TTC549 (cell line): Measurements from ENCODE around the gene IL36RN.

Source experiments
- FAIRE-seq: peaks from 2 replicates; lab custom pipeline; 2012; peaks lifted over from hg19 to GRCh38; lab: Jason Lieb, UNC

The IL36RN gene

DNA sequence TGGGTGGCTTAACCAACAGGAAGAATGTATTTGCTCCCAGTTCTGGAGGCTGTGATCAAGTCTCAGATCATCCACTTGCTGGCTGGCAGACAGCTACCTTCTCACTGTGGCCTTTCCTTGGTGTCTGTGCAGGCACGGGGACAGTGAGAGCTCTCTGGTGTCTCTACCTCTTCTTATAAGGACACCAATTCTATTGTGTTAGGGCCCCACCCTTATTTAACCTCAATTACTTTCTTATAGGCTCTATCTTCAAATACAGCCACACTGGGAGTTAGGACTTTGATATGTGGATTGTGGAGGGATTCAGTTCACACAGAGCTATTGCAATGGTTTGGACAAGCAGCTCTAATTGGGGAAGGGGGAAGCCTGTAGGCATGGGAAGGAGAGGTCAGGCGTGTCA is 43.1 kb downstream of the IL36RN start:
- no peak for FAIRE-seq

GRCh38 chr2:113103277-113103676 is 44.3 kb downstream of the IL36RN start:
- no peak for FAIRE-seq

- no peak for FAIRE-seq
These were observed 45.1 kb downstream of the IL36RN start for GRCh38 chr2:113104054-113104611.

DNA sequence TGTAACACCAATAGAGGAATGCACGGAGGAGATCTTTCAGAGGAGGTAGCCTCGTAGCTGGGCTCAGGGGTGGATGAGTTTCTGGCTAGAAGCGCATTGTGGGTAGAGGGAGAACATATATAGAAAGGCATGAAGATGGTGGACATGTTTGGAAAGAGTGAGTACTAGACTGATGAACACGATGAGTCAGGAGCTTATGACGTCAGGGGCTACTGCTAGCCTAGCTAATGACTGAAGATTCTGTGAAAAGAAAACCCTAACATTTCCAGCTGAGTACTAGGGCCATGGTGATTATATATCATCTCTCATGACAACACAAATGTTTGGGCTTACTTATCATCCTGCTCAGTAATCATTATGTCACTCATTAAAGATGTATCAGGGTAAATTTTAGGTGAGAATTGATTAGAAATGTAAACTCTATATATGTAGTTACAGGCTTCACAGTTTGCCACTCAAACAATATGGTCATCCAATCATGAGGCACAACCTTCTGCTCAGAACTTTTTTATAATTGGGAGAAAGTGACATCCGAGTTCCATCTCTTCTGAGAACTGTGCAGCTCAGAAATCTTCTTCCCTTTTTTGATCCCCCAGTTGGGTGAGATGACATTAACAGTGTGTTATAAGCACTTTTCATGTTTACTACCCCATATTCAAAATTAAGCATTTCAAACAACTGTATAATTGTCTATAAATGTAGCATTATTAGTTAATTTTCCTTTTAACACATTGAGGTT is 46.2 kb downstream of the IL36RN start:
- no peak for FAIRE-seq

- no peak for FAIRE-seq
These were observed 52.1 kb downstream of the IL36RN start for GRCh38 chr2:113111121-113111520.

DNA sequence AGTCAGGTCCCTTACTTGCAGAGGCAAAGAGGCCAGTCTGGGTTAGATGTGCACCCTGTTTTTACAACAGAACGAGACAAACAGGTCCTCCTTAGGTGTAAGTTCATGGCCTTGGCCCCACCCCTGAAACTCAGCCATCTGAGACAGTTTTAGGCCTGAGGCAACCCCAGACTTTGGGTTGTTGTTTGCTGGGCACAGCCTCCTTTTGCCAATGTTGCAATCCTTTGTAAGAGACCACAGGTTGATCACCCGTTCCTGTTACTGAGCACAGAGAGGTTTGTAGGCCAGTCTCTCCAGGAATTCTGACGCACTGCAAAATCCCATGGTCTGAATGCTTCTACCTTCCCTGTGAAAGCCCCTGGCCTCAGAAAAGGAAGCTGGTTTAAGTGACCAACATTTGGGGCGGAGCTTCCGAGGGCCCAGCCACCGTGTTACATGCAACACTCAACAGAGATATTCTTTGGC is 52.9 kb downstream of the IL36RN start:
- FAIRE-seq: no peak

DNA sequence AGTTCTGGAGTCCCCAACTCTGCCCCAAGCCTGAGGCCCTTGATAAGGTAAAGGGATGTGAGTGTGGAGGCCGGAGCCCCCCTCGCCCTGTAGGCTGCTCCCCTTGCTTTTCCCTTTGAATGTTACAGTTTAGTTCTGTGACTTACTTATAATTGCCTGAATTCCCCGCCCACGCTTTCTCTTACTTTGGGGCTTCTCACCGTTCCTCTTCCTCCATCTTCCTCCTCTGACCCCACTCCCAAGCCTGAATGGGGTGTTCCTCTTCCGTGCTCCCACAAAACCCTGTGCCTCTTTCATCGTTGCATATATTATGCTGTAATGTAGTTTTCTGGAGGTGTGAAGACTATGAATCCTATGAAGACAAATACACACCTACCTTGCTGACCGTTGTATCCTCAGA is 53.4 kb downstream of the IL36RN start:
- FAIRE-seq: no peak

GRCh38 chr2:113112871-113113270 is 53.9 kb downstream of the IL36RN start:
- no peak for FAIRE-seq

DNA sequence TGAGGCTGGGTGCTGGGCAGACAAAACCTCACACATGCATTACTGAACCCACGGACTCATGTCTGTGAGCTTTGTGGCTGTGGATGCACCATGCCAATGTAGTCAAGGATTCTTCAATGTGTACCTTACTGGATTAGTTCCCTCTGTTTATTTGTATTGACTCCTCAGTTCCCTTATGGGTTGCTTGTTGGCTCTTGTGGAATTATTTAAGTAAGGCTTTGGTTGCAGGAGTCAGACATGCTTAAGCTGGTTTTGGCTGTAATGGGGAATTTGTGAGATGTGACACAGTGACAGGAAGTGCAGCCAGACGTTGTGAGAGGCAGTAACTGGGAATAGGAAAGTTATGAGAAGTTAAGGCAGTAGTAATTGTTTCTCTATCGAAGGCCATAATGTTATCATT is 54.8 kb downstream of the IL36RN start:
- FAIRE-seq: no peak
